C4-2B (cell line): ENCODE results near the gene NCBP2L.

Source experiments
- H3K27ac ChIP-seq: fragments of 450-650 bp; 2 replicates; pipeline ENCODE4 v1.5.1; 2017
- ZFX ChIP-seq: fragments of 450-650 bp; IDR thresholded peaks from 2 replicates; pipeline ENCODE4 v1.6.1; 2017
- TF ChIP-seq, protein P1 (sequence below): fragments of 450-650 bp; conservative IDR thresholded peaks from 2 replicates; pipeline ENCODE4 v1.5.1; 2017; ENCODE audit warnings: mild to moderate bottlenecking

The NCBP2L gene

GRCh38 chrX:107775000-107775733 is 2.4 kb upstream of the NCBP2L start:
- peak overlapping the region; percentile 21; the same call in 1 of the 2 replicates for H3K27ac ChIP-seq
- TF ChIP-seq, protein P1, sequence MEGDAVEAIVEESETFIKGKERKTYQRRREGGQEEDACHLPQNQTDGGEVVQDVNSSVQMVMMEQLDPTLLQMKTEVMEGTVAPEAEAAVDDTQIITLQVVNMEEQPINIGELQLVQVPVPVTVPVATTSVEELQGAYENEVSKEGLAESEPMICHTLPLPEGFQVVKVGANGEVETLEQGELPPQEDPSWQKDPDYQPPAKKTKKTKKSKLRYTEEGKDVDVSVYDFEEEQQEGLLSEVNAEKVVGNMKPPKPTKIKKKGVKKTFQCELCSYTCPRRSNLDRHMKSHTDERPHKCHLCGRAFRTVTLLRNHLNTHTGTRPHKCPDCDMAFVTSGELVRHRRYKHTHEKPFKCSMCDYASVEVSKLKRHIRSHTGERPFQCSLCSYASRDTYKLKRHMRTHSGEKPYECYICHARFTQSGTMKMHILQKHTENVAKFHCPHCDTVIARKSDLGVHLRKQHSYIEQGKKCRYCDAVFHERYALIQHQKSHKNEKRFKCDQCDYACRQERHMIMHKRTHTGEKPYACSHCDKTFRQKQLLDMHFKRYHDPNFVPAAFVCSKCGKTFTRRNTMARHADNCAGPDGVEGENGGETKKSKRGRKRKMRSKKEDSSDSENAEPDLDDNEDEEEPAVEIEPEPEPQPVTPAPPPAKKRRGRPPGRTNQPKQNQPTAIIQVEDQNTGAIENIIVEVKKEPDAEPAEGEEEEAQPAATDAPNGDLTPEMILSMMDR = no peak
- no peak for TF ChIP-seq ZFX

GRCh38 chrX:107775734-107776511 is 1.6 kb upstream of the NCBP2L start, which contains the start of gene TSC22D3:
Gene TSC22D3, minus strand, starts transcription at chrX:107775787. Its CDS starts 368 bp downstream, at chrX:107775419.
- TF ChIP-seq, protein P1 = no peak
- TF ChIP-seq ZFX = no peak
- H3K27ac ChIP-seq = peak within 1 kb of the TSS; percentile 38

DNA sequence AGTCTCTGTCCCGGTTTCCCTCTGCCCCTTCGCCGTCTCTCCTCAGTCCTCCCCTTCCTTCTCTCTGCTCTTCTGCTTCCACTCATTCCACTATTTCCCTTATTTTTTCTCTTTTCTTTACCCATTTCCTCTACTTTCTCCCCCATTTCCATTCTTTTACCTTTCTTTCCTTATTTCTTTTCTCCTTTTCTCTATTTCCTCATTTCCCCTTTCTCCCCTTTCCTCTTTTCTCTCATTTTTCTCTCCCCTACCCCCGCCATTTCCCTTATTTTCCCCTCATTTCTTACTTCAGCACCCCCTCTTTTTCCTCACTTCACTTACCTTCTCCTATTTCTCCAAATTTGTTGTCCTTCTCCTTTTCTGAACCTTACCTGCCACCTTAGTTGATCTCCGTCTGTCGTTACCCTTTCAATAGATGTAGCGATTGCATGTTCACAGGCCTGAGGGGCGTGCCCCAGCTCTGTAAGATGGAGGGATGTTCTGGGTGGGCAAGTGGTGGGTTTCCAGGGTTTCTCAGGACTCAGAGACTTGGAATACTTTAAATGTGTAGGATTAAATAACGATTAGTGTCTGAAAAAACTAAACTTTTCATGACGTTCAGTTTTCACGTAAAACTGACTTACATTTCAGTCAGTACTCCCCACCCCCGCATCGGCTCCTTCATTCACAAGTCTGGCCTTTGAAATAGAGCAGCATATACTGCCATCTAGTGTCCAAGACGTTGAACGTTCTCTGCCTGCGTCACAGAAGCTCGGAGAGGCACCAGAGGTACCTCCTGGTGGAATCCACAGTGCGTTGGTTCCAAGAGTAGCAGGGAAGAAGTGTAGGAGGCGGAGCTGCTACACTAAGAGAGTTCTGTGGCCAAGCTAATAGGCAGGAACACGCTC is 641 bp upstream of the NCBP2L start:
- peak overlapping the region; percentile 38 for H3K27ac ChIP-seq
- no peak for TF ChIP-seq ZFX
- TF ChIP-seq, protein P1 = peak; percentile 70

DNA sequence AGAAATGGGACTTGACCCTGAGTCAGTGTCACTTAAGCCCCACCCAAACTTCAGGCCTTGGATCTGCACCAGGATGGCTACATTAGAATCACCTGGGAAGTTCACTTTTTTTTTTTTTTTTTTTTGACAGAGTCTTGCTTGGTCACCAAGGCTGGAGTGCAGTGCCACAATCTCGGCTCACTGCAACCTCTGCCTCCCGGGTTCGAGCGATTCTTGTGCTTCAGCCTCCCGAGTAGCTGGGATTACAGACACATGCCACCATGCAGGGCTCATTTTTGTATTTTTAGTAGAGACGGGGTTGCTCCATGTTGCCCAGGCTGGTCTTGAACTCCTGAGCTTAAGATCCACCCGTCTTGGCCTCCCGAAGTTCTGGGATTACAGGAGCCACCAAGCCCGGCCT is 3.0 kb downstream of the NCBP2L start:
- no peak for TF ChIP-seq ZFX
- TF ChIP-seq, protein P1 = no peak
- no peak overlapping the region for H3K27ac ChIP-seq

- TF ChIP-seq, protein P1 = no peak
- TF ChIP-seq ZFX = no peak
- H3K27ac ChIP-seq = no peak overlapping the region
These were observed 10.3 kb downstream of the NCBP2L start for GRCh38 chrX:107787827-107788226.

DNA sequence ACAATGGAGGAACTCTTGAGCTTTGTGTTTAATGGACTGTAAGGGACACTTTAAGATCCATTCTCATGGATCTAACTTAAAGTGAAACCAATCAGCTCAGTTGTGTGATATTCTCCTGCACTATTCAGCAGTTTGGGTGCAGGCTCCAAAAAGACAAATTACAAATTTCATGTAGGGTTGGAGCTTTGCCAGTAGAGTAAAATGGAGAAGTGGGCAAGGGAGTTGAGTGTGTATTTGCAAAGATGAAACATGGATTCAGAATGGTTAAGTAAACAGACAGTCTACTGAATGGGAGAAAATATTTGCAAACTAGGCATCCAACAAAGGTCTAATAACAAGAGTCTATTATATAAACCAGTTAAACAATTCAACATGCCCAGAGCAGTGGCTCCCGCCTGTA is 26.9 kb downstream of the NCBP2L start:
- TF ChIP-seq, protein P1 = no peak
- no peak for TF ChIP-seq ZFX
- no peak overlapping the region for H3K27ac ChIP-seq
